ENCODE data around the gene SOWAHA.
A peak's percentile ranks its signal among the peaks of the same experiment; 100 is the strongest.

The SOWAHA gene

DNA sequence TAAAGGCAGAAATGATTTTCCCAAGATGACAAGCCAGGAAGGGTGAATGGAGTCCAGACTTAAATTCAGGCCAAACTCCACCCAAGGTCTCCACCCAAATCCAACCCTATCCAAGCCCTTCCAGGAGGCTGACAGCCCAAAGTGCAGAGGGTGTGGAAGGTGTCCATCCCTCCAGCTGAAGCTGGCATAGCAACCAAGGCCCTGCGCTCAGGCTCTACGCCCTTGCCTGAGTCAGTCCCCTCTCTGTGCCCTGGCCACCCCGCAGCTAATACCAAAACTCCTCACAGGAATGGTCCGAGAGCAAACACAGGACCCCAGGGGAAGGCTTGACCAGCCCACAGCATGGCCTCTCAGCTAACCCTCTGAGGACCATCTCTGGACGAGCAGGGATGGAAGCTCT lies 38.2 kb upstream of the SOWAHA start:
- H3K9me3 Mint-ChIP-seq, result no peaks in the 10 kb centered on the region
- H3K4me1 Mint-ChIP-seq, result peaks cover 26% of the 10 kb centered on the region
- ATAC-seq, result no peak
- no peak overlapping the region for H3K4me3 Mint-ChIP-seq
- H3K27me3 Mint-ChIP-seq, result peaks cover 39% of the 10 kb centered on the region
- peak overlapping the region in 1 of 2 donors; percentile 61 for H3K27ac Mint-ChIP-seq
- DNase-seq, result no peak

DNA sequence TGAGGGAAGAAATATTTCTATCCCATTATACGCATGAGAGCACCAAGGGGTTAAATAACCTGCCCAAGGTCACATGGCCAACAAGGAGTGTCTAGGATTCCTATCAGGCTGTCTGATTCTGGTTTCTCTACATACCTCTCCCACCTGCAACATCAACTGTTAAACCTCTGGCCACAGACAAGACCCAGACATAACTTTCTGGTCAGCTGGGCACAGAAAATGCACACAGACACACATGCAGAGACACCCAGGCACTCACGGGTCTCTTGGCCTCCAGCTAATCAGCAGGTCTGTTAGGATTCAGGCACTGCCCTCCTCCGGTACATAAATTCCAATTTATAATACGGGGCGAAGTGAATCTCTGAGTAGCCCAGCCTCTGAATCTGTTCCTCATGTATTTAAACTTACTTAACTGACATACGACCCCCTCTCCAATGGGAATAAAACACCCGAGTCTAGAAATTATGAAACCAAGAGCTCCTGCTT lies 37.6 kb upstream of the SOWAHA start:
- H3K9me3 Mint-ChIP-seq, result no peaks in the 10 kb centered on the region
- peaks cover 29% of the 10 kb centered on the region for H3K4me1 Mint-ChIP-seq
- peaks cover 42% of the 10 kb centered on the region for H3K27me3 Mint-ChIP-seq
- peak overlapping the region in 1 of 2 donors; percentile 74 for H3K4me3 Mint-ChIP-seq
- DNase-seq (no peak), ATAC-seq (no peak)
- H3K27ac Mint-ChIP-seq, result no peak overlapping the region

DNA sequence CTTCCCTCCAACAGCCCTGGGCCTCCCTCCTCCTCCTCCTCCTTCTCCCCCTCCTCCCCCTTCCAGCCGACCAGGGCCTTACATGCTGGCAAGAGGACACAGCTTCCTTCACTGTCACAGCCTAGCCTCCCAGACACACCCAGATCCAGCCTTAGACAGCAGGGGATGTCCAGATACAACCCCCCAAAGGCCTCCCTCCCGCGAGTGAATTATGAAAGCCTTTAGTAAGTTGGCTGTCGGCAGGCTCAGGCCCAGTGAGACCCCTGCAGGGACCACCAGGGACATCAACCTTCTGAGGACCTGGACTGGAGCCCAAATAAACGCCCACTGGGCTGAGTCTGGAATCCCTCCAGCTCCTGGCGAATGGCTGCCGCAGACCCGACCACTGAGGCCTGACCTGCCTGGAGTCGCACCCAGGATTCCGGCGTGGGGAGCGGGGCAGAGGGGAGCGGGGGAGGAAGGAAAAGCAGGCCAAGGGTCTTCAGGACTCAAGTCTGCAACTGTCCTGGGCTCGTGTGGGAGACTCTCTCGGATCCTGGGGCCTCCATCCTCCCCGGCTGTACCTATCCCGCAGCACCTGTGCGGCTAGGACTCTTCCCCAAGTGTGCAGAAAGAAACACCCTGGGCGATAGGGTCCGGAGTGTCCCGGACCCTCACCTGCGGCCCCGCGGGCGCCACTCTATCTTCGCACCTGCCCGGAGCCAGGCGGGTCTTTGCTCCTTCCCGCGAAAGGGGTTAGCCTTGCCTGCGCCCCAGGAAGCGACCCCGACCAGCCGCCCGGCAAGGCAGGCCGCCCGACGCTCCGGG lies 36.8 kb upstream of the SOWAHA start:
- H3K27ac Mint-ChIP-seq, result peak overlapping the region in 1 of 2 donors; percentile 20
- DNase-seq, result peak; percentile 12 to 17

DNA sequence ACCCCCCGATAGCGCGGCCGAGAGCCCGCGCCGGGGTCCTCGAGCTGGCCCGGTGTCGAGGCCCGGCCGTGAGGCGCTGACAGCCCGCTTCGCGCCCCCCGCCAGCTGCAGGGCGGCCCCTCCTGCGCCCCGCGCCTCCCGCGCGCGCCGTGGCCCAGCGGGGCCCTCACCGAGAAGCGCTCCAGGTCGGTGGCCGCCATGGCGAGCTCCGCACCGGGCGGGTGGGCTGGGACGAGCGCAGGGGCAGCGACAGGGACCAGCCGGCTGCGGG lies 36.2 kb upstream of the SOWAHA start:
- Mint-ChIP-seq H3K27ac (no peak overlapping the region), H3K27me3 (peaks cover 51% of the 10 kb centered on the region), H3K4me1 (peaks cover 41% of the 10 kb centered on the region), H3K9me3 (no peaks in the 10 kb centered on the region), H3K4me3 (no peak overlapping the region)
- no peak for ATAC-seq
- DNase-seq, result no peak

More for the DNA sequence above, 36.8 kb upstream of the SOWAHA start:
- peaks cover 45% of the 10 kb centered on the region for H3K27me3 Mint-ChIP-seq
- peak overlapping the region; percentile 74 to 84 for H3K4me3 Mint-ChIP-seq
- ATAC-seq, result peak; percentile 51
- no peaks in the 10 kb centered on the region for H3K9me3 Mint-ChIP-seq
- peaks cover 36% of the 10 kb centered on the region for H3K4me1 Mint-ChIP-seq

DNA sequence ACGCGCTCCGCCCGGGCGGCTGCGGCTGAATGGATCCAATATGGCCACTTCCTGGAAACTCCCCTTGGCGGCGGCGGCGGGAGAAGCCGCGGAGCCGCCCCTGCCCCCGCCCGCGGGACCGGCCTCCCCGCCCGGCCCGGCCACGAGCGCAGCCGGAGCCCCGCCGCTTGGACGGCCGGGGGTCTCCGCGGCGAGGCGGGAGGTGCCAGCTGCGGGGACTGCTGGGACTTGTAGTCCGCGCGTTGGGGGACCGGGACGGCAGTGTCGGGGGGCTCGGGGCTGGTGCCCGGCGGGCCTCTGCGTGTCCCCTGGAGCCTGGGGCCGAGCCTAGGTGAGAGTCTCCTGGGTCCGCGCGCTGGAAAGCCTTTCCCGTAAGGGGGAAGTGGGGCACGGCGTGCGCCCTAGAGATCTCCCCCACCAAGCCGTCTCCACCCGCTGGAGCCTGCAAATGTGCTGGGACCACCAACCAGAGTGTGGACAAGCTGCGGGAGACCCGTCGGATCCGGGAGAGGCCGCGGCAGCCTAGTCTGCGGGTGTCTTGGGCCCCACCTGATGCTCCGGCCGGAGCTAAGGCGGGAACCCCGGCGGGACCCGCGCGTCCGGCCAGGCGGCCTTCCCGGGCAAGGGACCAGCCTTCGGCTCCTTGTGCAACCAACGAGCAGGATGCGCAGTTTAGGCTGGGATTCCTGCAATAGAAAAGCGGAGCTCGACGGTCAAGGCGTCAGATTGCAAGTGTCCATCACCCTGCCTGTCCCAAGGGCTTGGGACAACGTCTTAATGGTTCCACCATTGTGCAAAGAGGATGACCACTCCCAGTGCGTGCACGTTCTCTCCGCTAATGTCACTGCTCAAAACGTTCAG lies 35.7 kb upstream of the SOWAHA start, which contains the start of gene SEPTIN8:
SEPTIN8 (minus strand) TSS at position 31 of the 861 bp plus-strand sequence. CDS start 102 bp downstream, outside the sequence.
- DNase-seq (peak; percentile 52 to 59), ATAC-seq (peak; percentile 78)
- Mint-ChIP-seq H3K27me3 (peaks cover 56% of the 10 kb centered on the region), H3K4me3 (peak within 1 kb of the TSS; percentile 79 to 84), H3K9me3 (no peaks in the 10 kb centered on the region), H3K4me1 (peaks cover 41% of the 10 kb centered on the region), H3K27ac (peak within 1 kb of the TSS; percentile 20 to 91)

DNA sequence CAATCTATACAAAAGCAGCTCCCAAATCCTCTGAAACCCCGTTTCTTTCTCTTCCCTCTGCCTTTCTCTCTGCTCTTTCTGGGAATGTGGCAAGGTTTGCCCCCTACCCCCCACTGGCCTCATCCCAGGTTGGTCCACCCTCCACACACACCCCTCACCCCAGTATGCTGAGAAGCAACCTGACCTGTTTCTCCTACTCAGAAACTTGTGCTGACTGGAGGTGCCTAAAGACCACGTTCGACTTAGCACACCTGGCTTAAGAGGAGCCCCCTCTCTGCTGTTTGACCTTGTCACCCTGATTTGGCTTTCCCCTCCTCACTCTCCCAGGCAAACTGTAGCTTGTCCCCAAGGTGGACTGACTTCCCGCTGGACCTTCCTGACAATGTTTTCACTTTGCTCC lies 35.0 kb upstream of the SOWAHA start:
- peak overlapping the region; percentile 79 for H3K4me3 Mint-ChIP-seq

DNA sequence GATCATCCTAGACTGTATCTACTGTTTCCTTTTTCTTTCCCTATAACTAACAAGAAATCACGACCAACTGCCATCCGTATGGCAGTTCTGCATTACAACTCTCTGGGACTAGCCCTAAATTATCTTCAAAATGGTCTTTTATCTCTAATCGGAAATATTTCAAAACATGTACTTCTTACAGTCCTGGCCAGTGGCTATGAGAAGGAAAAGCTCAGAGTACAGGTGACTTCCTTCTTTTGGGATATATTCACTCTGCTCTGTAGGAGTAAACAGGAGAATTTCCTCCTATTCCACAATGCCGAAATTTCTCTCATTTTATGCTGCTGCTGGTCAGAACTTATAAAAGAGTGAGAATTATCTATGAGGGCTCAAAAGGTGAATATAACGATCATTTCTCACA lies 34.2 kb upstream of the SOWAHA start:
- no peak for DNase-seq
- H3K4me3 Mint-ChIP-seq, result no peak overlapping the region
- H3K27me3 Mint-ChIP-seq, result peaks cover 56% of the 10 kb centered on the region
- no peak overlapping the region for H3K27ac Mint-ChIP-seq
- peaks cover 41% of the 10 kb centered on the region for H3K4me1 Mint-ChIP-seq
- H3K9me3 Mint-ChIP-seq, result no peaks in the 10 kb centered on the region
- no peak for ATAC-seq

More for the DNA sequence above, 35.0 kb upstream of the SOWAHA start:
- no peak for ATAC-seq
- DNase-seq, result no peak
- peaks cover 41% of the 10 kb centered on the region for H3K4me1 Mint-ChIP-seq
- H3K27ac Mint-ChIP-seq, result peak overlapping the region; percentile 19 to 91
- peaks cover 56% of the 10 kb centered on the region for H3K27me3 Mint-ChIP-seq
- no peaks in the 10 kb centered on the region for H3K9me3 Mint-ChIP-seq

DNA sequence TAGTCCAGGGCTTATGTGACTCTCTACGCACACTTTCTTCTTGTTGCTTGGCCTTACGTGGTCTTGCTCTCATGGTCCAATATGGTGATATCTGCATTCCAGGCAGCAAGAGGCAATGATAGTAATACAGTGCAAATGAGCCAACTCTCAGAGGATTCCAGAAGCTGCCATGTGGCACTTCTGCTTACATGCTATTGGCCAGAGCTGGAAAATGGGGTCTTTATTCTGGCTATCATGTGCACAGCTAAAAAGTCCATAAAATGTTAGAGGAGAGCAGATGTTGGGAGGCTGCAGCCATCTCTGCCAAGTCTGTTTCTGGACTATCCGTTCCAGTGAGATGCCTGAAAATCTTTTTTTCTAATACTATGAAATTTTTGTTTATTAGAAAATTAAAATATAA lies 33.1 kb upstream of the SOWAHA start:
- peaks cover 47% of the 10 kb centered on the region for H3K27me3 Mint-ChIP-seq
- H3K27ac Mint-ChIP-seq, result no peak overlapping the region
- peaks cover 43% of the 10 kb centered on the region for H3K4me1 Mint-ChIP-seq
- no peaks in the 10 kb centered on the region for H3K9me3 Mint-ChIP-seq
- ATAC-seq (no peak), DNase-seq (no peak)
- H3K4me3 Mint-ChIP-seq, result no peak overlapping the region

DNA sequence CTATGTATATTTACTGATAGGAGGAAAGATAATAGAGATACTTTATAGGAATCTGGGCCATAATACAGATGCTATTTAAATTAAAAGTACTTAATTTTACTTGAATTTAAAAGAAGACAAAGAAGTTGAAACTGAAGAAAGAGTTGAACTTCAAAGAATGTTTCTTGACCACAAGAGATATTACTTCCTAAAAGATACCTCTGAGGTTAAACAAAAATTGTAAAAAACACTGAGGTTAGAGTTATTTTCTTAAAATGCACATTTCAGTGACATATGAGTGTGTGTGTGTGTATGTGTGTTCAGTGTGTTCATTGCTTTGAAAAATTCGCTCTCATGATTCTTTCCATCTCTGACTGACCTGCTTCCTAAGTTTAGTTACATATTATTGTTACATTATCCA lies 32.5 kb upstream of the SOWAHA start:
- DNase-seq (no peak), ATAC-seq (no peak)
- Mint-ChIP-seq H3K4me1 (peaks cover 44% of the 10 kb centered on the region), H3K27ac (no peak overlapping the region), H3K27me3 (peaks cover 49% of the 10 kb centered on the region), H3K4me3 (no peak overlapping the region), H3K9me3 (no peaks in the 10 kb centered on the region)

DNA sequence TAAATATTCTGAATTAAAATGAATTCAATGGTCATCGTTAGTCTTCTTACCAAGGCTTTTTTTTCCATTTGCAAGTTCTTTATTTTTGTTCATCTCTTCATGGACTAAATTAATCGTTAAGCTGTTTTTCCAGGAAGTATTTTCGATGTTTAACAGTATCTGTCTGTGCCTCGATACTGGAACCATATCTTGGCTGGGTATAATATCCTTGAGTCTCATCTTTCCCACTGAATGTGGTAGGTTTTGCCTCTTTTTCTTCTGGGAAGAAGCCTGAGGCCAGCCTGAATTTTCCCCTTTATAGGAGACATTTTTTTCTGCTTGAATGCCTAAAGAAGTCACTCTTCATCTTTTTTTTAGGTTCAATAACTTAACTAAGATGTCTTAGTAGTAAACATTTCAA lies 32.1 kb upstream of the SOWAHA start:
- H3K4me3 Mint-ChIP-seq, result no peak overlapping the region
- ATAC-seq, result no peak
- no peak overlapping the region for H3K27ac Mint-ChIP-seq
- peaks cover 54% of the 10 kb centered on the region for H3K27me3 Mint-ChIP-seq
- H3K4me1 Mint-ChIP-seq, result peaks cover 39% of the 10 kb centered on the region
- H3K9me3 Mint-ChIP-seq, result no peaks in the 10 kb centered on the region
- no peak for DNase-seq

DNA sequence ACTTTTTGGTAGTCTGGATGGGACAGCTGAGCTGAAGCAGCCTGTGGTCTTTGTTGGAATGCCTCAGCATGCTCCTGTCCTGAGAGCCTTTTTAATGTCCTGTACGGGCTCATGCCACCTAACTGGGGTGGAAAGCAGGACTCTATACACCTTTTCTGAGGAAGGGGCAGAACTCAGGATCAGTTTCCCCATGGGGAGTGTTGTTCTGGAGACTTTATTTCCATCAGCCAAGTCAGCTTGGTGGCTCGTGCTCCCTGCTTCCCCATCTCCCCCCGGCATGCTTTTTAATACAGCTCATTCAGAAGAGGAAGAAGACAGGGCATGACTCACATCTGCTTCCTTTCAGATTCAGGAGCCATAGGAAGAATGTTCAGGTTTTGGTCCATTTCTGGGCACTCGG lies 31.0 kb upstream of the SOWAHA start:
- Mint-ChIP-seq H3K27ac (no peak overlapping the region), H3K4me3 (no peak overlapping the region), H3K27me3 (peaks cover 56% of the 10 kb centered on the region), H3K4me1 (peaks cover 33% of the 10 kb centered on the region), H3K9me3 (no peaks in the 10 kb centered on the region)
- DNase-seq (no peak), ATAC-seq (no peak)

DNA sequence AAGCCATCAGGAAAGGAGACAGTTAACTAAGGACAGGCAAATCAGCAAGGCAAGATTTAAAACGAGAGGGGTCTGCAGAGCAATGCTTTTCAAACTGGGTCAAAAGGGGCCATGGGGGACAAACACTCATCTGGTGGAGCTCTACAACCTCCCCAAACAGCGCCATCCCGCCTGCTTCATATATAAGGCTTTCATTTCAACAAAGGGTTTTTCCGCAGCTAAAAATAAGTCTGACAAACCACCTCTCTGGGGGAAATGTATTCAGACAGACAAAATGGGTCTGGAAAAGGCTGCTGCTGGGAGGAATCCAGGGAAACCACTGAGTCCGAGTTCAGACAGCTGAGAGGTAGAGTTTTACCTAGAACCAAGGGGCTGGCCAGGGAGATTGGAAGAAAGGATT lies 27.7 kb upstream of the SOWAHA start:
- H3K4me1 Mint-ChIP-seq, result peaks cover 19% of the 10 kb centered on the region
- ATAC-seq, result no peak

DNA sequence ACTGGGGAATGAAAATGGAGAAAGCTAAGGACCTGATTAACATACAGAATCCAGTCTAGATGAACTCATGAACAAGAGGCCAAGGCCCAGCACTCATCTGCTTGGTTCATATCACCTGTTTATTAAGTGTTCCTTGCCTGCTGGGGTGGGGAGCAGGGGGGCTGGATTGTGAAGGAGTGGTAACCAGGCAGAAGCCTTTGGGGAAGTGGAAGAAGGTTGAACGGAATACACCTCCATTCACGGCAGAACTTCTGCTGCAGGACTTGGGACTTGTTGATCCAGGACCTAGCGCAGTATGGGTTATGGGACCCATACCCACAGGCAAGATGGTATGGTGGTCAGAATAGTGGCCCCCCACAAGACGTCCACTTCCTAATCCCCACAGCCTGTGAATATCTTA lies 27.2 kb upstream of the SOWAHA start:
- H3K27ac Mint-ChIP-seq, result no peak overlapping the region
- H3K4me3 Mint-ChIP-seq, result no peak overlapping the region
- H3K9me3 Mint-ChIP-seq, result no peaks in the 10 kb centered on the region
- no peak for ATAC-seq
- peaks cover 30% of the 10 kb centered on the region for H3K27me3 Mint-ChIP-seq
- DNase-seq, result no peak
- H3K4me1 Mint-ChIP-seq, result peaks cover 16% of the 10 kb centered on the region

More for the DNA sequence above, 27.7 kb upstream of the SOWAHA start:
- no peak overlapping the region for H3K4me3 Mint-ChIP-seq
- peaks cover 30% of the 10 kb centered on the region for H3K27me3 Mint-ChIP-seq
- DNase-seq, result no peak
- no peaks in the 10 kb centered on the region for H3K9me3 Mint-ChIP-seq
- no peak overlapping the region for H3K27ac Mint-ChIP-seq

DNA sequence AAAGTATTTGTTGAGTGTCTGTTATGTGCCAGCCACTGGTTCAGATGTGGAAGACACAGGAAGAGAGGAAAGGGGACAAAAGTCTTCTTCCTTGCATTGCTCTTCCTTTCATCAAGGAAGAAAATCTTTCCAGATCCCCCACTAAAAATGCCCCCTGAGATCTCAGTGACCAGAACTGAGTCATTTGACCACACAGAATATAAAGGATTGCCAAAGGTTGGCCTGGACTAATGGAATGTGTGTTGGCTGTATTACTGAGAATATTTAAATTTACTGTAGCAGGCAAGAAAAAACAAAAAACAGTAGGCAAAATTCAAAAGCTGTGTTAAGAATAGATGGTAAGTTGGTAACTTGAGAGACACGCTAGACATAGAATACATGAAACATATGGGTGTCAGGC lies 26.0 kb upstream of the SOWAHA start:
- DNase-seq, result no peak

DNA sequence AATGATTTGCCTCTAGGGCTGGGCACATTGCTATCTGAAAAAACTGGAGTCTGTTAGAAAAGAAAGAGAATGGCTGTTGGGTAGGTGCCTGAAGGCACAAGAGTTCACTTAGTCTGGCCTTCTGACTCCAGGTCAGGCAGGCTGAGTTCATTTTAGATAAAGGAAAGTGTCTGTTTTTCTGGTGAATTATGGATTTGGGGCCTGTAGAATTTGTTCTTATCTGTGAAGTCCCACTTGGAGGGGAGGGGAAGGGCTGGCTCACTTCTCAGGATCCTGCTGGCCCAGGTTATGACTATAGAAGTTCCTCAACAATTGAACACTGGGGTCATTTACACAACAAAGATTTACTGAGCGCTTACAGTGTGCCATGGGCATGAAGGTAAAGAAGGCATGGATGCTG lies 24.6 kb upstream of the SOWAHA start:
- Mint-ChIP-seq H3K4me1 (peaks cover 7% of the 10 kb centered on the region), H3K27ac (no peak overlapping the region), H3K9me3 (no peaks in the 10 kb centered on the region), H3K27me3 (peaks cover 27% of the 10 kb centered on the region), H3K4me3 (no peak overlapping the region)
- DNase-seq, result no peak
- ATAC-seq, result no peak

More for the DNA sequence above, 26.0 kb upstream of the SOWAHA start:
- Mint-ChIP-seq H3K4me3 (no peak overlapping the region), H3K27ac (no peak overlapping the region), H3K4me1 (peaks cover 7% of the 10 kb centered on the region), H3K27me3 (peaks cover 19% of the 10 kb centered on the region), H3K9me3 (no peaks in the 10 kb centered on the region)
- ATAC-seq, result no peak

Measured in stimulated activated naive CD8-positive, alpha-beta T cell treated with anti-CD3 and anti-CD28 coated beads, Interleukin-15, amount 100 ng/mL, for 72 hours (primary cell).